Fibroblast of lung (primary cell): ENCODE measurements around the gene INPP4A.

Experiments
- EZH2 ChIP-seq: IDR thresholded peaks from 2 replicates; pipeline ENCODE4 v1.5.1; 2012; ENCODE audit warnings: low read length, control low read depth, mild to moderate bottlenecking; ENCODE audit errors: missing control alignments
- TF ChIP-seq, protein P1 (sequence below), 2 donors: IDR thresholded peaks in 1 of 2; conservative IDR thresholded peaks in 1 of 2; 1 replicate in 1 of 2; 2 replicates in 1 of 2; pipeline ENCODE4 v1.5.1; 2011 to 2012; ENCODE audit warnings: low read length in 2 of 2, control low read depth in 1 of 2, inconsistent platforms in 1 of 2, low read depth in 1 of 2, mild to moderate bottlenecking in 1 of 2

DNA sequence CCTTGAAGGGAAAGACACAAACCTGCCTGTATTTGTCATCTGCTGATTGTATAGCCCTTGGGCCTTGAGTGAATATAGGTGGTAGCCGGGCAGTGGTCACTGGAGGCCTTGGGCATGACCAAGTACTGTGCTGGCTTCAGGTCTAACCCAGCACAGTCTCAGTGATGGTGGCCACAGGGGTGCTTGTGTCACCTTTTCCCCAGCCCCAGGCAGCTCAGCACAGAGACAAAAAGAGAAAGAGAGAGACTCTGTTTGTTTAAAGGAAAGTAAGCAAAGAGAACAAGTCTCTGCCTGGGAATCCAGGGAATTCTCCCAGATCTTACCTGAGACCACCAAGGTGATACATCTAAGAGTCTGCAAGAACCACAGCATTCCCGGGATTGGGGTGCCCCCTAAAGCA is 39.4 kb upstream of the INPP4A start:
- TF ChIP-seq, protein P1, sequence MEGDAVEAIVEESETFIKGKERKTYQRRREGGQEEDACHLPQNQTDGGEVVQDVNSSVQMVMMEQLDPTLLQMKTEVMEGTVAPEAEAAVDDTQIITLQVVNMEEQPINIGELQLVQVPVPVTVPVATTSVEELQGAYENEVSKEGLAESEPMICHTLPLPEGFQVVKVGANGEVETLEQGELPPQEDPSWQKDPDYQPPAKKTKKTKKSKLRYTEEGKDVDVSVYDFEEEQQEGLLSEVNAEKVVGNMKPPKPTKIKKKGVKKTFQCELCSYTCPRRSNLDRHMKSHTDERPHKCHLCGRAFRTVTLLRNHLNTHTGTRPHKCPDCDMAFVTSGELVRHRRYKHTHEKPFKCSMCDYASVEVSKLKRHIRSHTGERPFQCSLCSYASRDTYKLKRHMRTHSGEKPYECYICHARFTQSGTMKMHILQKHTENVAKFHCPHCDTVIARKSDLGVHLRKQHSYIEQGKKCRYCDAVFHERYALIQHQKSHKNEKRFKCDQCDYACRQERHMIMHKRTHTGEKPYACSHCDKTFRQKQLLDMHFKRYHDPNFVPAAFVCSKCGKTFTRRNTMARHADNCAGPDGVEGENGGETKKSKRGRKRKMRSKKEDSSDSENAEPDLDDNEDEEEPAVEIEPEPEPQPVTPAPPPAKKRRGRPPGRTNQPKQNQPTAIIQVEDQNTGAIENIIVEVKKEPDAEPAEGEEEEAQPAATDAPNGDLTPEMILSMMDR (conservative IDR thresholded peaks at IDR 0.05 in 1 of 2, IDR thresholded peaks at IDR 0.05 in 1 of 2; ENCODE audit: low read depth in 1 of 2, low read length in 2 of 2) = no peak
- TF ChIP-seq EZH2 = no peak
